Sigmoid colon (tissue), 4 donors: ENCODE measurements around the gene LIMA1.

Experiments used
- POLR2A ChIP-seq, 2 donors: fragments of 450-650 bp; IDR thresholded peaks; one replicate each; pipeline ENCODE4 v1.6.1; 2016; ENCODE audit warnings: antibody characterized with exemption in 2 of 2, mild to moderate bottlenecking in 2 of 2, moderate library complexity in 2 of 2
- POLR2AphosphoS5 ChIP-seq, 4 donors: sonication (generic); formaldehyde crosslinking; IDR thresholded peaks; one replicate each; pipeline ENCODE4 v1.6.1; 2017; ENCODE audit warnings: antibody characterized with exemption in 4 of 4
- TF ChIP-seq, protein P1 (sequence below), 4 experiments: fragments of 450-650 bp in 3 of 4; fragments of 200-600 bp in 1 of 4; IDR thresholded peaks; one replicate each; pipeline ENCODE4 v1.5.1; 2016 to 2019; ENCODE audit warnings: antibody characterized with exemption in 4 of 4, mild to moderate bottlenecking in 3 of 4, moderate library complexity in 2 of 4

DNA sequence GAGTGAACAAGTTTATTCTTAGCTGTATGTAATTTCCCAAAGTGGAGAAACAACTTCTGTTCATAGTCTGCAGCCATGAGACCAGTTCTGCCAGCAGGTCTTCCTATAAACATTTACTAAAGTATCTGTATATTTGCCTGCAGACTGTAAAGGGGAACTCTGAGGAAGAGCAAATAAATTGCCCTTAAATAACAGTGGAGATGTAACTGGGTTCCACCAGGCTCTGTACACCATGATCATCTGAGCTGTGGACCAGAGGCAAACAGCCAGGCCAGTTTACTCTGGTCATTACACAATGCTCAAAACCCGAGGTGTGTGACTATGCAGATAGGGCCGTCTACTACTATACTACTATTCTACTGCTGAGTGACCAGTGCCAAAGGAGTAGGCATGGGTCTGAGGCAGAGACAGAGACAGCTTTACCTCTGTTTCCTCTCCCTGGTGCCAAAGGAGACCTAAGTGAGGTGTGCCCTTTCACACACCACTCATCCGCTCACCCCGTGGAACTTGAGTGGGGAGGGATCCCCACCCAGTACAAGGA, 95.0 kb downstream of the LIMA1 start:
- TF ChIP-seq, protein P1, sequence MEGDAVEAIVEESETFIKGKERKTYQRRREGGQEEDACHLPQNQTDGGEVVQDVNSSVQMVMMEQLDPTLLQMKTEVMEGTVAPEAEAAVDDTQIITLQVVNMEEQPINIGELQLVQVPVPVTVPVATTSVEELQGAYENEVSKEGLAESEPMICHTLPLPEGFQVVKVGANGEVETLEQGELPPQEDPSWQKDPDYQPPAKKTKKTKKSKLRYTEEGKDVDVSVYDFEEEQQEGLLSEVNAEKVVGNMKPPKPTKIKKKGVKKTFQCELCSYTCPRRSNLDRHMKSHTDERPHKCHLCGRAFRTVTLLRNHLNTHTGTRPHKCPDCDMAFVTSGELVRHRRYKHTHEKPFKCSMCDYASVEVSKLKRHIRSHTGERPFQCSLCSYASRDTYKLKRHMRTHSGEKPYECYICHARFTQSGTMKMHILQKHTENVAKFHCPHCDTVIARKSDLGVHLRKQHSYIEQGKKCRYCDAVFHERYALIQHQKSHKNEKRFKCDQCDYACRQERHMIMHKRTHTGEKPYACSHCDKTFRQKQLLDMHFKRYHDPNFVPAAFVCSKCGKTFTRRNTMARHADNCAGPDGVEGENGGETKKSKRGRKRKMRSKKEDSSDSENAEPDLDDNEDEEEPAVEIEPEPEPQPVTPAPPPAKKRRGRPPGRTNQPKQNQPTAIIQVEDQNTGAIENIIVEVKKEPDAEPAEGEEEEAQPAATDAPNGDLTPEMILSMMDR (IDR thresholded peaks at IDR 0.05) = no peak
- TF ChIP-seq POLR2A (IDR thresholded peaks at IDR 0.05) (no peak), POLR2AphosphoS5 (IDR thresholded peaks at IDR 0.05) (no peak)
